HepG2 (cell line): Measurements from ENCODE around the gene OR51D1. TPM values are rescaled to one million over a fixed set of nuclear protein-coding genes. Genes with fewer than 3 reads are reported as not detected.

Source experiments
- ATAC-seq: fragments of 200-7000 bp; cut with Tn5 transposase; 3 replicates; pipeline ENCODE4 v1.9.1; 2020; ENCODE audit warnings: mild to moderate bottlenecking, moderate library complexity
- BruUV-seq: library from RNA; stranded (reverse); fragments of 400-500 nt; replicated peaks from 2 replicates; lab custom pipeline; 2021; lab: Mats Ljungman, UMichigan
- CTCF ChIA-PET: fragments of 300-600 bp; formaldehyde crosslinking; extraction: SDS; loops from one replicate; lab custom pipeline; 2021; ENCODE audit warnings: low total read pairs, inconsistent platforms, low intra/inter-chr PET ratio; lab: Yijun Ruan, JAX
- POLR2A ChIA-PET: fragments of 350-600 bp; sonication (Branson Sonifier 250); formaldehyde crosslinking; loops from one replicate; lab custom pipeline; 2020; ENCODE audit warnings: antibody characterized with exemption, inconsistent platforms; lab: Yijun Ruan, JAX
- DNase-seq: peaks from one replicate; pipeline ENCODE4 v3.0.0-alpha.2; 2015; ENCODE audit warnings: low spot score
- FAIRE-seq: peaks from 3 replicates; lab custom pipeline; 2011; peaks lifted over from hg19 to GRCh38; lab: Jason Lieb, UNC
- H2AFZ ChIP-seq: one replicate; pipeline ENCODE4 v1.6.1; 2011; ENCODE audit warnings: low read length, inconsistent platforms
- H3K27ac ChIP-seq: fragments of 300-600 bp; 3 replicates; pipeline ENCODE4 v1.8.0; 2011; ENCODE audit warnings: mixed run types, mild to moderate bottlenecking, mixed read lengths, low read length, inconsistent platforms; ENCODE audit not compliant: insufficient read depth; ENCODE audit errors: extremely low read length
- H3K27me3 ChIP-seq, 2 experiments: fragments of 200-600 bp in 1 of 2; 2 replicates in 1 of 2; 3 replicates in 1 of 2; pipeline versions ENCODE4 v1.6.0 to v1.8.0; 2011; ENCODE audit warnings: low read length in 2 of 2, mild to moderate bottlenecking in 2 of 2, moderate library complexity in 2 of 2, inconsistent platforms in 1 of 2; ENCODE audit not compliant: insufficient read depth in 2 of 2, control insufficient read depth in 1 of 2
- H3K36me3 ChIP-seq, 2 experiments: fragments of 200-600 bp in 1 of 2; replicated peaks in 1 of 2; 2 replicates in 1 of 2; 3 replicates in 1 of 2; pipeline versions ENCODE4 v1.5.1 to v1.8.0; 2011; ENCODE audit warnings: low read length in 2 of 2, inconsistent platforms in 1 of 2; ENCODE audit not compliant: insufficient read depth in 2 of 2, control insufficient read depth in 1 of 2
- H3K4me1 ChIP-seq: 2 replicates; pipeline ENCODE4 v1.5.1; 2012; ENCODE audit warnings: low read length, inconsistent platforms; ENCODE audit not compliant: insufficient read depth
- H3K4me2 ChIP-seq: 2 replicates; pipeline ENCODE4 v1.6.0; 2011; ENCODE audit warnings: low read depth, low read length, inconsistent platforms
- H3K4me3 ChIP-seq, 3 experiments: fragments of 200-600 bp in 1 of 3; sonication (generic), shearing (Covaris generic) in 1 of 3; replicated peaks in 1 of 3; 2 replicates each; pipeline ENCODE4 v1.5.1; 2011 to 2016; ENCODE audit warnings: low read length in 3 of 3, inconsistent platforms in 2 of 3, low read depth in 2 of 3, mild to moderate bottlenecking in 2 of 3, control low read depth in 1 of 3, mixed read lengths in 1 of 3; ENCODE audit not compliant: insufficient read depth in 1 of 3
- H3K79me2 ChIP-seq: one replicate; pipeline ENCODE4 v1.6.1; 2011; ENCODE audit warnings: low read length, inconsistent platforms; ENCODE audit not compliant: insufficient read depth
- H3K9ac ChIP-seq: 2 replicates; pipeline ENCODE4 v1.6.0; 2011; ENCODE audit warnings: mild to moderate bottlenecking, low read depth, low read length, inconsistent platforms; ENCODE audit not compliant: insufficient read depth
- H3K9me3 ChIP-seq: 2 replicates; pipeline ENCODE4 v1.5.1; 2012; ENCODE audit warnings: mild to moderate bottlenecking, low read length
- H4K20me1 ChIP-seq: 2 replicates; pipeline ENCODE4 v1.6.0; 2011; ENCODE audit warnings: inconsistent platforms, mild to moderate bottlenecking, low read length, moderate library complexity; ENCODE audit not compliant: insufficient read depth
- ATF1 ChIP-seq: IDR thresholded peaks from 2 replicates; pipeline ENCODE4 v1.6.1; 2016; ENCODE audit warnings: mild to moderate bottlenecking, control low read depth
- CENPT ChIP-seq: sonication (generic); formaldehyde crosslinking; IDR thresholded peaks from 2 replicates; pipeline ENCODE4 v1.8.0; 2022; ENCODE audit warnings: low read depth, mild to moderate bottlenecking, moderate library complexity, missing genetic modification reagents
- FOXK1 ChIP-seq: sonication (generic); formaldehyde crosslinking; IDR thresholded peaks from 2 replicates; pipeline ENCODE4 v1.4.0; 2020; ENCODE audit warnings: low read depth, missing genetic modification reagents, borderline replicate concordance
- HES4 ChIP-seq: sonication (generic); formaldehyde crosslinking; IDR thresholded peaks from 2 replicates; pipeline ENCODE4 v1.9.0; 2021; ENCODE audit warnings: mild to moderate bottlenecking, missing genetic modification reagents, borderline replicate concordance
- MYC ChIP-seq: sonication (generic); formaldehyde crosslinking; IDR thresholded peaks from 2 replicates; pipeline ENCODE4 v1.9.0; 2021; ENCODE audit warnings: missing genetic modification reagents, borderline replicate concordance
- PTBP1 ChIP-seq: fragments of 200-400 bp; formaldehyde crosslinking; IDR thresholded peaks from 2 replicates; pipeline ENCODE4 v1.6.1; 2018; ENCODE audit warnings: low read length, low read depth; ENCODE audit not compliant: poor library complexity, severe bottlenecking
- ZBTB8A ChIP-seq: sonication (generic); formaldehyde crosslinking; IDR thresholded peaks from 2 replicates; pipeline ENCODE4 v1.4.0; 2020; ENCODE audit warnings: mild to moderate bottlenecking, low read depth, missing genetic modification reagents, borderline replicate concordance
- ZFP1 ChIP-seq: IDR thresholded peaks from 2 replicates; pipeline ENCODE4 v1.6.1; 2016
- ZFP36 ChIP-seq: fragments of 150-350 bp; IDR thresholded peaks from 2 replicates; pipeline ENCODE4 v1.6.1; 2018; ENCODE audit warnings: borderline replicate concordance, low read length, low read depth; ENCODE audit not compliant: partially characterized antibody
- WGBS: methylation state at CpG from one replicate; pipeline ENCODE4 v1.1.6; 2017; ENCODE audit warnings: low lambda C conversion rate; 5-methylcytosine and 5-hydroxymethylcytosine counted together
- in situ Hi-C: cut with HindIII; loops from 2 replicates; pipeline ENCODE4 v1.10.0; 2017; ENCODE audit warnings: low pct_unique_long_range_greater_than_20kb; ENCODE audit not compliant: extremely low pct_ligation_motif_present
- intact Hi-C: fragments of 100-400 bp; cut with micrococcal nuclease; formaldehyde crosslinking; loops from one replicate; pipeline ENCODE4 v1.10.0; 2022; ENCODE audit not compliant: unreplicated experiment
- polyA plus RNA-seq, 8 experiments: library from polyadenylated mRNA; depleted of rRNA in 3 of 8; stranded (reverse) in 7 of 8; unstranded in 1 of 8; fragments of >200 nt; fragmentation: Illumina TruSeq in 4 of 8; extraction: Trizol in 4 of 8; gene quantifications; 2 replicates each; pipeline versions ENCODE4 v1.2.1 to v1.2.3, GENCODE V29; 2011 to 2016; ENCODE audit warnings: low read depth in 4 of 8, missing spikeins in 1 of 8, mixed read lengths in 1 of 8; ENCODE audit not compliant: insufficient read depth in 1 of 8
- total RNA-seq, 5 experiments: library from RNA; depleted of rRNA; stranded (reverse); fragments of >200 nt; fragmentation: Illumina TruSeq; extraction: Trizol; gene quantifications; 2 replicates each; pipeline ENCODE4 v1.2.3, GENCODE V29; 2016; ENCODE audit warnings: low read depth in 1 of 5
- TF ChIP-seq, protein P1 (sequence below): IDR thresholded peaks from 2 replicates; pipeline ENCODE4 v1.6.1; 2016
- TF ChIP-seq, protein P2 (sequence below): IDR thresholded peaks from 2 replicates; pipeline ENCODE4 v1.6.1; 2016; ENCODE audit warnings: control low read depth

Gene OR51D1
- total and polyA plus RNA-seq, 2 of the 13 experiments (the other 11 are each of a cell fraction or from before 2014, with no cell fraction given), result not detected

DNA sequence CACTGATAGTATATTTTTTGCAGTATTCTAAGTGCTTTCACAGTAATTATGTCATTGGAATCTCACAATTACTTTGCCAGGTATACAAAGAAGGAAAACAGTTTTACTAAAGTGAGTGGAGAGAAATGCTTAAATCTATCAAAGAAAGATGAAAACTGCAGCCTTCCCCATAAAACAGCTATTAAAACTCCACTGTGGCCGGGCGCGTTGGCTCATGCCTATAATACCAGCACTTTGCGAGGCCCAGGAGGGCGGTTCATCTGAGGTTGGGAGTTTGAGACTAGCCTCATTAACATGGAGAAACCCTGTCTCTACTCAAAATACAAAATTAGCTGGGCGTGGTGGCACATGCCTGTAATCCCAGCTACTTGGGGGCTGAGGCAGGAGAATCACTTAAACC is 25.6 kb downstream of the OR51D1 start:
- no peak overlapping the region for H3K9ac ChIP-seq
- WGBS, result 66% methylated on average over 6 of the region's 6 CpGs
- TF ChIP-seq ZFP1 (no peak), CENPT (no peak), ZFP36 (no peak)
- ATAC-seq (no peak), DNase-seq (no peak), FAIRE-seq (no peak)
- no peak overlapping the region for H3K4me3 ChIP-seq
- no peaks in the 10 kb centered on the region for H4K20me1 ChIP-seq
- no peaks in the 10 kb centered on the region for H3K27me3 ChIP-seq
- H3K4me1 ChIP-seq, result no peaks in the 10 kb centered on the region
- H3K4me2 ChIP-seq, result no peak overlapping the region
- in situ Hi-C loops, result no loop called here
- no peak overlapping the region for H3K27ac ChIP-seq
- intact Hi-C loops, result no loop called here
- ChIA-PET CTCF (no interaction called here), POLR2A (no interaction called here)
- BruUV-seq, result no TSS peak
- H3K79me2 ChIP-seq, result no peaks in the 10 kb centered on the region
- H3K36me3 ChIP-seq, result no peaks in the 10 kb centered on the region
- no peak overlapping the region for H2AFZ ChIP-seq
- H3K9me3 ChIP-seq, result no peaks in the 10 kb centered on the region

DNA sequence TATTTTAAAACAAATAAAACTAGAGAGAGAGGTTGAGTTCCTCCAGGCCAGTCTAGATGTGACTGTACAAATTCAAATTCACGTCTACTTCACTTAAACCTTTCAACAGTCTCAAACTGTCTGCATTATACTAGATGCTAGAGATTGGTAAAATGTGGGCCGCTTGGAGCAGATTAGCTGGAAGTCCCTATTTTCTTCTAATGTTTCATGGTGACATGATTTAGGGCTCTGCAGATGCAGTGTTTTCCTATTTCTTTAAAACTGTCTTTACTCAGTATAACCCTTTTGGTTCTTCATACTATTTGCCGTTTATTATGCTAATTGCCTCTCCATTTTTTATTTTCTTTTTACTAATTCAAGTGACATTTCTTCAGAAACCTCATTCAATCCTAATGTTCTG is 26.9 kb downstream of the OR51D1 start:
- 29% methylated on average over 3 of the region's 3 CpGs for WGBS

More for the DNA sequence above, 26.9 kb downstream of the OR51D1 start:
- in situ Hi-C loops, result no loop called here
- Histone ChIP-seq H3K4me2 (no peak overlapping the region), H2AFZ (no peak overlapping the region), H3K36me3 (no peaks in the 10 kb centered on the region), H3K27ac (no peak overlapping the region), H3K79me2 (no peaks in the 10 kb centered on the region), H3K27me3 (no peaks in the 10 kb centered on the region; a peak in 1 of 5 replicates), H3K4me3 (no peak overlapping the region), H3K9ac (no peak overlapping the region), H3K9me3 (no peaks in the 10 kb centered on the region), H4K20me1 (no peaks in the 10 kb centered on the region), H3K4me1 (no peaks in the 10 kb centered on the region)
- CTCF ChIA-PET, result no interaction called here
- POLR2A ChIA-PET, result no interaction called here
- intact Hi-C loops, result no loop called here
- DNase-seq, result no peak
- no TSS peak for BruUV-seq
- no peak for FAIRE-seq
- no peak for ATAC-seq
- TF ChIP-seq, protein P1, sequence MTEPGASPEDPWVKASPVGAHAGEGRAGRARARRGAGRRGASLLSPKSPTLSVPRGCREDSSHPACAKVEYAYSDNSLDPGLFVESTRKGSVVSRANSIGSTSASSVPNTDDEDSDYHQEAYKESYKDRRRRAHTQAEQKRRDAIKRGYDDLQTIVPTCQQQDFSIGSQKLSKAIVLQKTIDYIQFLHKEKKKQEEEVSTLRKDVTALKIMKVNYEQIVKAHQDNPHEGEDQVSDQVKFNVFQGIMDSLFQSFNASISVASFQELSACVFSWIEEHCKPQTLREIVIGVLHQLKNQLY (CRISPR knock-in tag), result no peak
- TF ChIP-seq, protein P2, sequence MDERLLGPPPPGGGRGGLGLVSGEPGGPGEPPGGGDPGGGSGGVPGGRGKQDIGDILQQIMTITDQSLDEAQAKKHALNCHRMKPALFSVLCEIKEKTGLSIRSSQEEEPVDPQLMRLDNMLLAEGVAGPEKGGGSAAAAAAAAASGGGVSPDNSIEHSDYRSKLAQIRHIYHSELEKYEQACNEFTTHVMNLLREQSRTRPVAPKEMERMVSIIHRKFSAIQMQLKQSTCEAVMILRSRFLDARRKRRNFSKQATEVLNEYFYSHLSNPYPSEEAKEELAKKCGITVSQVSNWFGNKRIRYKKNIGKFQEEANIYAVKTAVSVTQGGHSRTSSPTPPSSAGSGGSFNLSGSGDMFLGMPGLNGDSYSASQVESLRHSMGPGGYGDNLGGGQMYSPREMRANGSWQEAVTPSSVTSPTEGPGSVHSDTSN, result no peak
- no peak for TF ChIP-seq PTBP1
- TF ChIP-seq ZBTB8A (CRISPR knock-in tag), result no peak
- TF ChIP-seq HES4, result no peak
- TF ChIP-seq ATF1, result no peak
- no peak for TF ChIP-seq MYC
- no peak for TF ChIP-seq FOXK1 (CRISPR knock-in tag)
